Measurements from ENCODE around the gene NEDD4L.

The NEDD4L gene

GRCh38 chr18:58303363-58303762 is 259.3 kb downstream of the NEDD4L start:
- no peak for DNase-seq

GRCh38 chr18:58305792-58306191 is 261.8 kb downstream of the NEDD4L start:
- no peak for DNase-seq

DNA sequence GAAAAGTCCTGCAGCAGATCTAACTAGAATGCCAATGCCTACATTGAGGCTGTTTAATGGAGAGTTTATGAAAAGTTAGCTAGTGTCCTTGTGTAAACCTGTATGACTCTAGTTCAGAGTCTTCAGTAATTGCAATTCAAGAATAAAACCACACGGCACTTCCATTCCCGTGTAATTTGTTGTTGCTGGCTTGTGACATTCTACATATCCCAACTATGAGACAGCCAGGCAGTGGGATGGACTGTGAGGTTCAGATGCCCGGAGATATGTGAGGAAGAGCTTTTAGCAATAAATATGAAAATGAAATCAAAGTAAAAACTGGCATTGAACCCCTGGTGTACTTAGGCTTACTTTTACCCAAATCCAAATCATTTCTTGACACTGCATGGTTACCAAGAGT is 263.4 kb downstream of the NEDD4L start:
- DNase-seq = no peak

GRCh38 chr18:58308463-58308862 is 264.4 kb downstream of the NEDD4L start:
- no peak for DNase-seq

GRCh38 chr18:58309099-58309498 is 265.1 kb downstream of the NEDD4L start:
- no peak for DNase-seq

DNA sequence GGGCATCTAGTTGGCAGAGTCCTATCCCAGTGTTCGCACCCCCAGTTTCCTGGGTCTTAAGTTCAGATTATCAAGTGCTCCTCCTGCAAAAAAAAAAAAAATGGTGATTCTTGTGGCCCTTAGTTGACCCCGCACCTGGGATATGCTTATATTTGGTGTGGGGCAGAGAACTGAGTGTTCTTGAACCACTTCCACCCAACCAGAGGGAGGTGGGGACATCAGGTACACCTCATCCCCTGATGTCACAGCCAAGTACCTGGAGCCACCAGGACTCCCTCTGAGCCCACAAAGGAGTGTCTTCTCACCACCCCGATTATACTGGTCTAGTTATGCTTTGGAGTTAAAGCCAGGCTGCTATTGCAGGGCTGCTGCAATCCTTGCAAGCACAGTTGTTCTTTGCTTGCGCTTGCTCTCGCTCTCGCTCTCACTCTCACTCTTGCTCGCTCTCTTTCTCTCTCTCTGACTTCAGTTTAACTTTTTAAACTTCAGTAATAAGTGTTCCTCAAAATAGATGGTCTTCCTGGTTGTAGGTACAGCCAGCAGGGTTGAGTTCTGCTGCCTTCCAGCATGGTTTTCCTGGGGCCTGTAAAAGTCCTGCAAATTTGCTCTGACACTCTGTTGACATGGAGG is 265.7 kb downstream of the NEDD4L start:
- no peak for DNase-seq

DNA sequence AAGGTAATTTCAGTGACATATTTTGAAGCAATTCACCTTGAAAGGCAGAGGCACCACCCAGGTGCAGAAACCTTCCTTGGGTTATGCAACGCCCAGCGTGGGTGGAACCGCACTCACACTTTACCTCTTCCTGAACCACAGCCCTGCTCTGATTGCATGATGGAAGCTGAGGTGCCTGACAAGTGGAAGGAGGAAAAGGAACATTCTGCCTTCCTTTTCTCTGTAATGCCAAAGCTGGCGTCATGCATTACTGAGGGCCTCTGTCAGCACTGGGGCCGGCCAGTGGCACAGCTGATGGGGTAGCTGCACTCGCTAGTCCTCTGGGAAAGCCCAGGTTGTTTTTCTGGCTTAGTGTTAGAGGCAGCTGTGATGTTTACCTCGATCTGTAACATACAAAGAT is 266.5 kb downstream of the NEDD4L start:
- no peak for DNase-seq

- DNase-seq = no peak
Observed at GRCh38 chr18:58311390-58311789, 267.4 kb downstream of the NEDD4L start.

DNA sequence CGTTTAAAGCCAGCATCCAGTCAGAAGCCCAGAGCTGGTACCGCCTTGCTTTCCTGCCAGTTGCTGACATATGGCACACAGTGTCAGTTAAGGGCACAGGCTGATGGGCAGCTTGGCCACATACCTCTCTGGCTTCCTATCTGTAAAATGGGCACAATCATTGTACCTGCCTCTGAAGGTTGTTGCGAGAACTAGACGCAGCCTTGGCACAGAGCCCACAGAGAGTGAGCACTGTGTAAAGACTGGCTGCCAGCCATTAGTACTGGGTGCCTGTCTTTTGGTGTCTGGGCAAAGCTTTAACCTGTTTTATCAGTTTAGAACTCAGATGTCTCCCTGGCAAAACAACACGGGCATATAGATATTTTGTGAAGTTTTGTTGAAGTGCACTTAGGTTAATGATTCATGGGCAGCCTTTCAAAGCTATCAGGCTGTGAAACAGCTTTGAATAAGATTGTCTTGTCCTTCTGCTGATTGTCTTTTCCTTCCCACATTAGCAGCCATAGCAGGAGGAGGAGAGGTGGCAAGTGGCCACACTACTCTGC is 269.5 kb downstream of the NEDD4L start:
- DNase-seq = no peak

- DNase-seq = peak; percentile 75
Observed at GRCh38 chr18:58314284-58314683, 270.3 kb downstream of the NEDD4L start.

DNA sequence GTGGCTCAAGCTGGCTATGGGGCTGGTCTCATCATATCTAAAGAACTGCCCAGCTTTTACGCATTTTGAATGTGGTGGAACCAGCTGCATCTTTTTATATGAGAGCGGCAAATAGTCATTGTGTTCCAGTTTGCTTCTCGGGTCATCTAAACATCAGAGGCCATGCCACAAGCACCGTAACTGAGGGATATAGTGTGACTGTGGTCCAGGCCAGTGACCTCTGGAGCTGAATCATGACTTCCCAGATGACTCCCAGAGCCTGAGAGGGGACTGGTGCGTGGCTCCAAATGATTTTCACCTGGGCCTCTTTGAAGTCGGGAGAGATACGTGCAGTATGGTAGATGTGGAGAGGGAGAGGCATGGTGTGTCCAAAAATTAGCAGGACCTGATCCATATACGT is 271.0 kb downstream of the NEDD4L start:
- no peak for DNase-seq

DNA sequence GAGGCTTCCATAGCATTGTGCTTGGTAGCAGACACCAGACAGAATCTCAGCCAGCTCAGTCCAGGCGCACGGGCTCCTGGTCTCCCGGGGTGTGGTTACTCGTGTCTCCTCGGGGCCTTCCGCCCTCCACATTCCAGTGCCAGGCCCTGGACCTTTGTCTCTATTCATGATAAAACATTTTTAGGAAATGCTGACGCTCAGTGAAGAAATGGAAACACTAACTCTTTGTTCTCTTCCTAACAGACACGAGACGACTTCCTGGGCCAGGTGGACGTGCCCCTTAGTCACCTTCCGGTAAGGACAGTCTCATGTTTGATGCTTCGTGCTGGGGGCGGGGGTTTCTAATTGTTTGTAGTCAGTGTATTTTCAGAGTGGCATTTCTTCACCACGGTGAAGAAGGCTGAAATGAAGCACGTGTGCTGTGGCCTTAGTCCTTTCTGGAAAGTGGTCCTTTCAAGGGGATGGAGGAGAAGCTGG is 271.8 kb downstream of the NEDD4L start:
- no peak for DNase-seq

- no peak for DNase-seq
Observed at GRCh38 chr18:58316396-58317342, 272.6 kb downstream of the NEDD4L start.

DNA sequence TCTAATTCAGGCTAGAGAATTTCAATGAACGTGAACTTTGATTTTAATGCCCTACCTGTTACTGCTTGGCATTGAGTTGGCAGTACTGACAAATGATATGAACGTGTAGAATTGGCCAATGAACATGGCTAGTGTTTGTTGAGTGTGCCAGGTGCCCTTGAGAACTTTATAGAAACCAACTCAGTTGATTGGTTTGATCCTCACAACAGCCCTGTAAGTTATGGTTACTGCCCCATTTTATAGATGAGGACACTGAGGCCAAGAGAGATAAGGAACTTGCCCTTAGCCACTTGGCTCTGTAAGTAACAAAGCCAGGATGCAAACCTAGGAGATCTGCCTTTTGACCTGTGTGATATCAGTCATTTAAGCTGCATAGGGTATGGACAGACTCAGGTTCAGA is 275.7 kb downstream of the NEDD4L start:
- no peak for DNase-seq

DNA sequence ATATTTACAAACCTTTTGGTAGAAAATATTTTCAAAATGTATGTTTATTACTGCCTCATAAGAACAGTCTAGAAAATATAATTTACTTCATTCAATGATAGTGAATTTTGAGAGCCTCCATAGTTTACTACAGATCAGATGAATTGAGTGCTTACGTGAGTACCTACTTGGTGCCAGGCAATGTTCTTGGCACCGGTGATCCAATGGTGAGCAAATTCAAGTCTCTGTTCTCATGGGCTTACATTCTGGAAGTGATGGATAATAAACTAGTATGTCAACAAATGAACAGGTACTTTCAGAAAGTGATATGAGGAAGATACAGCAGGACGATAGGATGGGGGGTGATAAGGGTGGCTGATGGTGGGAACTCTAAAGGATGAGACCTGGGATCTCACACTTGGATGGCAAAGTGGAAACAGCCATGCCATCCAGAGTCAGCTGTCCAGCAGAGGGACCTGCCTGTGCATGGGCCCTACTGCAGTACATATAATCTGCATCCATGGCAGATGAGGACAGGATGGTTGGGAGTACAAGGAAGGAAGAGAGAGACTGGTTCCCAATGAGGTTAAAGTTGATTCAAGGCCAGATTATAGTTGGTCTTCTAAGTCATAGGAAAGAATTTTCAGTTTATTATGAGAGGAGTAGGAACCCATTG is 277.0 kb downstream of the NEDD4L start:
- no peak for DNase-seq

- peak; percentile 3 for DNase-seq
Observed at GRCh38 chr18:58321986-58322385, 278.0 kb downstream of the NEDD4L start.

DNA sequence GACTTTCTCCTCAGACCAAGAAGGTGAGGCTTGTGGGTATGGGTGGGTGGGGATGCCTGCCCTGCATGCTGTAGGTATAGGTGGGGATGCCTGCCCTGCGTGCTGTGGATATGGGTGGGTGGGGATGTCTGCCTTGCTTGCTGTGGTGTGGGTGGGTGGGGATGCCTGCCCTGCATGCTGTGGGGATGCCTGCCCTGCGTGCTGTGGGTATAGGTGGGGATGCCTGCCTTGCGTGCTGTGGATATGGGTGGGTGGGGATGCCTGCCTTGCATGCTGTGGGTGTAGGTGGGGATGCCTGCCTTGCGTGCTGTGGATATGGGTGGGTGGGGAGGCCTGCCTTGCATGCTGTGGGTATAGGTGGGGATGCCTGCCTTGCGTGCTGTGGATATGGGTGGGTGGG is 278.4 kb downstream of the NEDD4L start:
- no peak for DNase-seq

DNA sequence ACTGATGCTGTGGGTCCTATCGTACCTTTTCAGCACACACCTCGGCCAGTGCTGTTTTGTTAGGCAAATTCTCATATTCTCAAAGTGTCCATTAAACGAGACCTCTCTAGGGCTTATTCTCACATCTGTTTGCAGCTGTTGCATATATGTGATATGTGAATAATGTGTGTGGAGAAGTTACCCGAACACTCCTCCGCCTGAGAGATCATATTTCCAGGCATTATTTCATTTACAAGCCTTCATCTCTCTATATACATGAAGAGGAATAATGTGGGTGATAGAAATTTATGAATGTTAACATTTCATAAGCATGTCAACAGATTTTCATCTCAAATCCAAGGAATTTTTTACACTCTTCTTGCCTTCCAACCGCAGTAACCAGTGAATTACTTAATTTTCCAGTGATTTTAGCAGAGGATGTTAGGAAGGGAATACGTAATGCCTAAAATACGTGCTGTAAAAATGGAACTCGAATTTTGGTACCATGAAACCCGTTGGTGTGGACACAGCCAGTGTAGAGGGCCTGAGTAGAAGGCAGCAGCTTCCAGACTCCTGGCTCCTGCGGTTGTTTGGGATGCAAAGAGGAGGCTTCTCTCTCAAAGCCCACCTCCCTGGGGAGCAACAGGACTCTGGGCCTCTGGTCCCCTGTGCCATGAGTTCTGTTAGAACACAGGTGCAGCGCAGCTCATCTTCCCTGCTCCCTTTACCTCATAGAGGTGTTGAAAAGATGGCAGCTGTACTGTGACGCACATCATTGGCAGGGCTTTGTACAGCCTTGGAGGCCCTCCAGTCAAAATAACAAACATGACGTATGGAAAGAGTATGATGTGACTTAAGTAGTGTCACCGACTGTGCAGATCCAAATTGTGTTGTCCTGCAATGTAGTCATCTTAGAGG is 280.1 kb downstream of the NEDD4L start:
- DNase-seq = no peak

GRCh38 chr18:58324824-58325480 is 280.9 kb downstream of the NEDD4L start:
- DNase-seq = no peak

DNA sequence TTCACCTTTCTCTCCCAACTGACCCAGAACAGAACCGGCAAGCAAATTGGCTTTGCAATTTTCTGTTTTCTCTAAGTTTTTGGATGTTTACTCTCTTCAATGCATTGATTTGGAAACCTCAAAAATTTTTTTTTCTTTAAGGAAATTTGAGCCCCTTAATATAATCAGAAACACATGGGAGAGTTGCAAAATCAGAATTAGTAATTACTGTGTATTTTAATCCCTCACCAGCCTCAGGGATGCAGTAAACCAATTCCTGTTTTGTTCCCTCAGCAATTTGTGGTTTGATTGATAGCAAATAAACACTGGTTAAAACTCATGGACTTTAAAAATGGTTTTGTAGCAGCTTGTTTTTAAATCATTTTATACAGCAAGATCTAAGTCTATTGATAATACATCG is 281.5 kb downstream of the NEDD4L start:
- no peak for DNase-seq

DNA sequence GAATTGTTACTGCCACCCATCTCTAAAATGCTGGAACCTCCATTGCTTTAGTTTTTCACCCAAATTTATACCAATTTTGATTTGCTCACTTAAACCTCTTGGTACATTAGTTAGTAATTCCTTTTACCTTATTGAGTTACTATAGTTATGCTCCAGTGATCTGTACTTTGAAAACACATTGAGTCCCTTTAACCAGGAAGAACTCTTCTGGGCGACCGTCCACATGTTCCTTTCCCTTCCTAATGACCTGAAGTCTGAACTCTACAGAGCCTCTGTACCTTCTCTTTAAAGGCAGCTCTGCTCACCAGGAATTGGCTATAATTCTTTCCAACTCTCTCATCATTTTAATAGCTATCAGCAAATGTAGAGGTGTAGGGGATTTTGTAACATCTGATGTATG is 290.0 kb downstream of the NEDD4L start:
- no peak for DNase-seq

DNA sequence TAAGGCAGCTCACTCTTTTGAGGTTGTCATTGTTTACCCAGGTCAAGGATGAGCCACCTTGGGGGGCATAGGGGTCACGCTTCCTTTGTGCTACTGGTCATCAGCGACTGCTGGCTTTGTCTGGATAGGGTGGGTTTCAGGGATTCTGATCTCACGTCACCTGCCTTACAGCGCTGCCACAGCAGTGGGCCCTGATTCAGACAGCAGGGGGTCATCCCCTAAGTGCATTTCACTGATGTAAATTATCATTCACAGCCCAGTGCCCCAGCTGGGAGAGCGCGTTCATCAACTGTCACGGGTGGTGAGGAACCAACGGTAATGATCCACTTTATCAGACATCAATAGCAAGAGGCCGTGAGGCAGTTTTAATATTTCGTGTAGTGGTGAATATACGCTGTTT is 291.2 kb downstream of the NEDD4L start:
- DNase-seq = no peak
